GM12891 (cell line): ENCODE data around the gene ELFN2.

Experiments
- POLR2A ChIP-seq: IDR thresholded peaks from 2 replicates; pipeline ENCODE4 v1.6.1; 2011; ENCODE audit warnings: low read depth, low read length, control low read depth
- POLR2AphosphoS5 ChIP-seq: IDR thresholded peaks from 2 replicates; pipeline ENCODE4 v1.6.1; 2011; ENCODE audit warnings: low read depth, low read length, control low read depth

- no peak for TF ChIP-seq POLR2A
- no peak for TF ChIP-seq POLR2AphosphoS5
Measured at GRCh38 chr22:37443977-37444376, 16.7 kb upstream of the ELFN2 start.
